LNCAP (cell line): ENCODE data around the gene IDH1.

Experiments
- TF ChIP-seq, protein P1 (sequence below): fragments of 450-650 bp; IDR thresholded peaks from 2 replicates; pipeline ENCODE4 v1.5.1; 2017; ENCODE audit warnings: mild to moderate bottlenecking

The IDH1 gene

DNA sequence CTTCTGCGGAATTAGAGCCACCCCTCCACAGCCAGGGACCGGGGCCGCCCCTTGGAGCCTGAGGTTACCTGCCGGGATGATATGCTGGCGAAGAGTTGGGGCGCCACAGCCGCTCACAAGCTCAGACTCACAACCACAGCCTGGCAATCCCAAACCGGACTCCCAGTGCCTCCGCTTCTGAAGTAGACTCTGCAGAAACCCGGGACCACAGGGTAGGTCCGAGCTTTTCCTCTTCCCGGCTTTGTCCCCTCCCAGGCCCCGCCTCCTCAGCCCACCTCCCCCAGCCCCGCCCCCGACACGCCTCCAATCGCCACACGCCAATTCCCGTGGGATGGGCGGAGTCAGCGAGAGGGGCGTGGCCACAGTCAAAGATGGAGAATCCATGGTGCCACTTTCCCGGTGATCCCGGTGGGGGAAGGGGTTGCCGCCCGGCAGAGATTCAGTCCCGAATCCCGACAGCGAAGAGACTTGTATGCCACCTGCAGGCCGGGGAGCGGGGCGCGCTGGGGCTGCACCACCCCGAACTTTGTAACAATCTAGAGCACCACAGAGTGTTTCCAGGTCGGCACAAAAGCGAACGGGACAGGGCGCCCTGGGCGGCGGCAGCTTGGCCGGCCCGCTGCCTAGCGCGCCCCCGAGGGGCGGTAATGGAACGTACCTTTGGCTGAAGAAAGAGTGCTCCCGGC lies at the start of gene IDH1:
IDH1 (minus strand) TSS at position 201 of the 686 bp plus-strand sequence. CDS start 3,520 bp downstream, outside the sequence.
- TF ChIP-seq, protein P1, sequence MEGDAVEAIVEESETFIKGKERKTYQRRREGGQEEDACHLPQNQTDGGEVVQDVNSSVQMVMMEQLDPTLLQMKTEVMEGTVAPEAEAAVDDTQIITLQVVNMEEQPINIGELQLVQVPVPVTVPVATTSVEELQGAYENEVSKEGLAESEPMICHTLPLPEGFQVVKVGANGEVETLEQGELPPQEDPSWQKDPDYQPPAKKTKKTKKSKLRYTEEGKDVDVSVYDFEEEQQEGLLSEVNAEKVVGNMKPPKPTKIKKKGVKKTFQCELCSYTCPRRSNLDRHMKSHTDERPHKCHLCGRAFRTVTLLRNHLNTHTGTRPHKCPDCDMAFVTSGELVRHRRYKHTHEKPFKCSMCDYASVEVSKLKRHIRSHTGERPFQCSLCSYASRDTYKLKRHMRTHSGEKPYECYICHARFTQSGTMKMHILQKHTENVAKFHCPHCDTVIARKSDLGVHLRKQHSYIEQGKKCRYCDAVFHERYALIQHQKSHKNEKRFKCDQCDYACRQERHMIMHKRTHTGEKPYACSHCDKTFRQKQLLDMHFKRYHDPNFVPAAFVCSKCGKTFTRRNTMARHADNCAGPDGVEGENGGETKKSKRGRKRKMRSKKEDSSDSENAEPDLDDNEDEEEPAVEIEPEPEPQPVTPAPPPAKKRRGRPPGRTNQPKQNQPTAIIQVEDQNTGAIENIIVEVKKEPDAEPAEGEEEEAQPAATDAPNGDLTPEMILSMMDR: peak; percentile 64

DNA sequence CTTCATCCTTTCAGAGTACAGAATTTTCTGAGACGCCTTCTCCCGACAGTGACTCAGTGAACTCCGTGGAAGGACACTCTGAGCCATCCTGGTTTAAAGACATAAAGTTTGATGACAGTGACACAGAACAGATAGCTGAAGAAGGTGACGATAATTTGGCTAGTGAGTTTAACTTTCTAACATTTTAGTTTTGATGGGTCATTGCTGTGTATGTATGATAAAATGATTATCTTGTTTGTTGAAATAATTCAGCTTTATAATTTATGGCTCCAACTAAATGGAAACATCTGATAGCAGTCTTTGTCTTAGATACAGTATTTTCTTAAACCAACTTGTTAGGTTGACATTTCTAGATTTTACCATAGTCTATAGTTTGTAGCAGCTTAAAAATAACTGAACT lies 49.3 kb upstream of the IDH1 start:
- TF ChIP-seq, protein P1: no peak

DNA sequence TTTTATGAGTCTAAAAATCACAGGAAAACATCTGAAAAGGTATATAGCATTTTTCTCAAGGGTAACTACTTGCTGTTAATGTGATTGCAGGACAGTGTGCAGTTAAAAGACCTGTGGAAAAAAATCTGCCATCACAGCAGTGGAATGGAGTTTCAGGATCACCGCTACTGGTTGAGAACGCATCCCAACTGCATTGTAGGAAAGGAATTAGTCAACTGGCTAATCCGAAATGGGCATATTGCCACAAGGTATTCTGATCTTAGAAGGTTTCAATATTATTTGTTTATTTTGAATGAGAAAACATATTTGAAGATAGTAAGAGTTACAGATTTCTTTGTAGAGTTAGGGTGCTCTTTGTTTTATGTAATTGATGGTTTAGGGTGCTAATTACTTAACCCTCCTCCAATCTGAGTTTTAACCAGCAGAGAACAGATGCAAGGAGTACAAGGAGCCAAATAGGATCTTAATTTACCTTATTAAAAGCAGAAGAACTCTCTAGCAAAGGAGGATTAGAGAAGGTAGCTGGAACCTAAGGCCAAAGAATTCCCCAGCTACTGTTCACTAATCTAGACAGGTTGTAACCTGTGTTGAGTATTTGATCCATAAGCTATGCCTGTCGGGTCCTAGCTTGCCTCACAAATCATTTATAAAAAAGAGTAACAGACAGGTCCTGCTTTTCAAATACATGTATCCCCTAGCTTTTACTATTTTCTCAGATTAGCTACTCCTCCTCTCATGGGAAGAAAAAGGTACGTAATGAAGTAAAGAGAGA lies 46.2 kb upstream of the IDH1 start:
- TF ChIP-seq, protein P1: no peak

DNA sequence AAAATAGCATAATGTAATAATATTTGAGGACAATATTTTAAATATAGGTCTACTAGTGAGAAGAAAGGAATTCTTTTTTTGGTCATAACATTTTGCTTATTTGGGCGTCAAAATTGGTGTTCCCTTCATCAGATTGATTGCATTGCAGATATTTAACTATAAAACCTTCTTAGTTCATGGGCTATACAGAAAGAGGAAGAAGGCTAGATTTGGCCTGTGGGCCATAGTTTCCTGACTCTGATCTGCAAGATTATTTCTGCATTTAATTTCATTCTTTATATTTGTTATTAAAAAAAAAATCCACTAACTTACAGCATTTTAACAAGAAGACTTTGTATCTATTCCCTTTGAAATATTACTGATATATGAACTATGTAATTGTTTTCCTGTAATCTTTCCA lies 43.1 kb upstream of the IDH1 start:
- TF ChIP-seq, protein P1: no peak

DNA sequence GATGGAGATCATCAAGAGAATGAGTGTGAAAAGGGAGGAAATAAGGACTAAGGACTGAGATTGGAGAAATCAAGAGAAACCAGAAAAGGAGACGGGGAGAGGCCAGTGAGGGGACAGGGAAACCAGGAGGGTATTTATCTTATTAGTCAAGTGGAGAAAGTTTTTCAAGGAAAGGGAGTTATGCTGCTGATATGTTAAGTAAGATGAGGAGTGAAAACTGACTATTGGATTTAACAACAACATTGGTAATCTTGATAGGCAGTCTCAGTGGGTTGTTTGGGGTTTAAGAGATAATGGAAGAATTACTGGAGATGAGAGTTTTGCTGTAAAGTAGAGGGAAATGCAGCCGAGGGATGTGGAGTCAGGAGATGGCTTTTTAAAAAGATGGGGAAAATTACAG lies 41.7 kb upstream of the IDH1 start:
- TF ChIP-seq, protein P1: no peak

DNA sequence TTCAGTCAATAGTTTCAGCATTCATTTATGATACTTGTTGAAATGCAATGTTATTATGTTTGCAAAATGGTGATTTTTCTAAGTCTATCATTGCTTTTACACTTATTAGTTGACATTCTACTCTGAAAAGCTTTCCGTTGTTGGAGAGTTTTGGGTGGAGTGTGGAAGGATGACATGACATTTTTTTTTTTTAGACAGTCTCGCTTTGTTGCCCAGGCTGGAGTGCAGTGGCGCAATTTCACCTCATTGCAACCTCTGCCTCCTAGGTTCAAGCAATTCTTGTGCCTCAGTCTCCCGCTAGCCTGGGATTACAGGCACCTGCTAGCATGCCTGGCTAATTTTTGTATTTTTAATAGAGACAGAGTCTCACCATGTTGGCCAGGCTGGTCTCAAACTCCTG lies 41.0 kb upstream of the IDH1 start:
- TF ChIP-seq, protein P1: no peak

DNA sequence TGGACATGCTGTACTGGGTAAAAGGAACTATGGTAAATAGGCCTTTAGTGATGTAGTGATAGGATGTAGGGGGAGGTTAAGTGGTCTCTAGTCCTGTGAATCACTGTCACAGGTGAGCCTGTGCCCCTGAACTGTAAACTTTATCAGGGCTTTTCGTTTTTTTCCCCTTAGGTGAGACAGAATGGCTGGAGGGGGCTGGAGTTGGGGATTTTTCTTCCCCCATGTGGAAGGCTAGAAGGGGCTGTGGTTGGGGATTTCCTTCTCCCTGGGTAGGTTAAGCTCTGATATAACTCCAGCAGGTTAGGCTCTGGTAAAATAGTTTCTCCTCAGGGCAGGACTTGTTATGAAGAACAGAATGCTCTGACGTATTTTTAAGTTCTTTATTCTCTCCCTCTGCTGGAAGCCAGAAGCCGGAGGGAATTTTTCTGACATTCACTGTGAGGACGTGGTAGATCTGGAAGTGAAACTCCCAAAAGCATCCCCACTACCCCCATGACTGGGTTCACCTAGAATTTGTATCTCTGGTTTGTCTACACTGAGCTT lies 39.7 kb upstream of the IDH1 start:
- TF ChIP-seq, protein P1: no peak
